Measurements from ENCODE around the gene PNPLA8. TPM values are rescaled to one million over a fixed set of nuclear protein-coding genes. Genes with fewer than 3 reads are reported as not detected.

The PNPLA8 gene
- total RNA-seq, 1 donor from 2014 or later: 23.1 TPM

- Mint-ChIP-seq H3K27ac (ENCODE audit: unreplicated experiment) (no peak overlapping the region), H3K27me3 (ENCODE audit: low read depth, unreplicated experiment) (no peaks in the 10 kb centered on the region), H3K4me3 (ENCODE audit: unreplicated experiment) (no peak overlapping the region), H3K4me1 (ENCODE audit: low read depth, unreplicated experiment) (peaks cover 7% of the 10 kb centered on the region), H3K36me3 (ENCODE audit: low read depth, unreplicated experiment) (peaks cover 4% of the 10 kb centered on the region), H3K9me3 (ENCODE audit: unreplicated experiment) (no peaks in the 10 kb centered on the region)
- Histone ChIP-seq H3K27me3 (ENCODE audit: insufficient read depth, low read length) (no peaks in the 10 kb centered on the region), H4K20me1 (ENCODE audit: insufficient read depth, low read length) (peaks cover 8% of the 10 kb centered on the region), H3K4me3 (ENCODE audit: insufficient read depth, low read depth, low read length) (no peak overlapping the region), H2AFZ (ENCODE audit: low read depth, low read length) (no peak overlapping the region), H3K9ac (ENCODE audit: low read length) (no peak overlapping the region), H3K4me2 (ENCODE audit: low read length) (no peak overlapping the region), H3K79me2 (ENCODE audit: insufficient read depth, low read length) (peaks cover 3% of the 10 kb centered on the region), H3K4me1 (ENCODE audit: insufficient read depth, low read length) (no peaks in the 10 kb centered on the region), H3K36me3 (ENCODE audit: insufficient read depth, low read length) (peaks cover 2% of the 10 kb centered on the region), H3K9me3 (ENCODE audit: insufficient read depth, low read depth, low read length) (no peaks in the 10 kb centered on the region), H3K27ac (ENCODE audit: low read depth, low read length) (no peak overlapping the region)
- FAIRE-seq (no peak), DNase-seq (ENCODE audit: low read depth) (no peak)
- TF ChIP-seq CTCF (IDR thresholded peaks at IDR 0.05; ENCODE audit: insufficient read depth, low read depth, low read length): no peak
- TF ChIP-seq EZH2 (IDR thresholded peaks at IDR 0.05; ENCODE audit: insufficient read depth, low read length): no peak
Measured at GRCh38 chr7:108503112-108504026, 22.6 kb downstream of the PNPLA8 start.

- no peaks in the 10 kb centered on the region for H3K27me3 ChIP-seq (ENCODE audit: insufficient read depth, low read length)
- no peak overlapping the region for H3K4me3 ChIP-seq (ENCODE audit: insufficient read depth, low read depth, low read length)
- DNase-seq (ENCODE audit: low read depth): no peak
- Mint-ChIP-seq H3K4me1 (ENCODE audit: low read depth, unreplicated experiment) (peaks cover 7% of the 10 kb centered on the region), H3K27ac (ENCODE audit: unreplicated experiment) (no peak overlapping the region), H3K36me3 (ENCODE audit: low read depth, unreplicated experiment) (peaks cover 4% of the 10 kb centered on the region), H3K27me3 (ENCODE audit: low read depth, unreplicated experiment) (no peaks in the 10 kb centered on the region), H3K9me3 (ENCODE audit: unreplicated experiment) (no peaks in the 10 kb centered on the region), H3K4me3 (ENCODE audit: unreplicated experiment) (no peak overlapping the region)
- H3K27ac ChIP-seq (ENCODE audit: low read depth, low read length): no peak overlapping the region
- H3K4me1 ChIP-seq (ENCODE audit: insufficient read depth, low read length): no peaks in the 10 kb centered on the region
- H2AFZ ChIP-seq (ENCODE audit: low read depth, low read length): no peak overlapping the region
- H3K9me3 ChIP-seq (ENCODE audit: insufficient read depth, low read depth, low read length): no peaks in the 10 kb centered on the region
- H3K9ac ChIP-seq (ENCODE audit: low read length): no peak overlapping the region
- FAIRE-seq: no peak
- H3K79me2 ChIP-seq (ENCODE audit: insufficient read depth, low read length): no peaks in the 10 kb centered on the region
- peaks cover 10% of the 10 kb centered on the region for H3K36me3 ChIP-seq (ENCODE audit: insufficient read depth, low read length)
- no peak overlapping the region for H3K4me2 ChIP-seq (ENCODE audit: low read length)
- TF ChIP-seq CTCF (IDR thresholded peaks at IDR 0.05; ENCODE audit: insufficient read depth, low read depth, low read length) (no peak), EZH2 (IDR thresholded peaks at IDR 0.05; ENCODE audit: insufficient read depth, low read length) (no peak)
- peaks cover 8% of the 10 kb centered on the region for H4K20me1 ChIP-seq (ENCODE audit: insufficient read depth, low read length)
Measured at GRCh38 chr7:108499566-108499965, 26.4 kb downstream of the PNPLA8 start.

- no peak for FAIRE-seq
- Mint-ChIP-seq H3K4me3 (ENCODE audit: unreplicated experiment) (no peak overlapping the region), H3K36me3 (ENCODE audit: low read depth, unreplicated experiment) (peaks cover 6% of the 10 kb centered on the region), H3K27ac (ENCODE audit: unreplicated experiment) (no peak overlapping the region), H3K9me3 (ENCODE audit: unreplicated experiment) (no peaks in the 10 kb centered on the region), H3K4me1 (ENCODE audit: low read depth, unreplicated experiment) (peaks cover 5% of the 10 kb centered on the region), H3K27me3 (ENCODE audit: low read depth, unreplicated experiment) (no peaks in the 10 kb centered on the region)
- Histone ChIP-seq H3K27ac (ENCODE audit: low read depth, low read length) (no peak overlapping the region), H2AFZ (ENCODE audit: low read depth, low read length) (no peak overlapping the region), H3K27me3 (ENCODE audit: insufficient read depth, low read length) (no peaks in the 10 kb centered on the region), H3K4me3 (ENCODE audit: insufficient read depth, low read depth, low read length) (no peak overlapping the region), H3K9me3 (ENCODE audit: insufficient read depth, low read depth, low read length) (no peaks in the 10 kb centered on the region), H3K36me3 (ENCODE audit: insufficient read depth, low read length) (peaks cover 12% of the 10 kb centered on the region), H3K4me2 (ENCODE audit: low read length) (no peak overlapping the region), H3K9ac (ENCODE audit: low read length) (no peak overlapping the region), H3K79me2 (ENCODE audit: insufficient read depth, low read length) (no peaks in the 10 kb centered on the region), H4K20me1 (ENCODE audit: insufficient read depth, low read length) (peaks cover 3% of the 10 kb centered on the region), H3K4me1 (ENCODE audit: insufficient read depth, low read length) (no peaks in the 10 kb centered on the region)
- DNase-seq (ENCODE audit: low read depth): no peak
- no peak for TF ChIP-seq CTCF (IDR thresholded peaks at IDR 0.05; ENCODE audit: insufficient read depth, low read depth, low read length)
- TF ChIP-seq EZH2 (IDR thresholded peaks at IDR 0.05; ENCODE audit: insufficient read depth, low read length): no peak
Measured at GRCh38 chr7:108498481-108498880, 27.5 kb downstream of the PNPLA8 start.
